ENCODE results near the gene NKAIN2.
"Not testable (repeated sequence)": the region's sequence is repeated elsewhere in the genome, so short reads cannot be mapped to it uniquely, and the experiment has no call there.

NKAIN2 gene

GRCh38 chr6:123972600-123973294, 169.1 kb downstream of the NKAIN2 start:
- no peak for DNase-seq

- no peak for DNase-seq
These were observed 176.6 kb downstream of the NKAIN2 start for GRCh38 chr6:123980311-123980710.

- no peak for DNase-seq
These were observed 183.3 kb downstream of the NKAIN2 start for GRCh38 chr6:123986938-123987337.

- peak; percentile 6 for DNase-seq
These were observed 186.3 kb downstream of the NKAIN2 start for GRCh38 chr6:123989918-123990317.

GRCh38 chr6:123990376-123990775, 186.7 kb downstream of the NKAIN2 start:
- DNase-seq = no peak

GRCh38 chr6:123994168-123994567, 190.5 kb downstream of the NKAIN2 start:
- no peak for DNase-seq

GRCh38 chr6:123994891-123995635, 191.4 kb downstream of the NKAIN2 start:
- no peak for DNase-seq

- DNase-seq = peak; percentile 54
These were observed 193.6 kb downstream of the NKAIN2 start for GRCh38 chr6:123997223-123997622.

GRCh38 chr6:124002377-124003081, 198.9 kb downstream of the NKAIN2 start:
- no peak for DNase-seq

GRCh38 chr6:124007266-124007665, 203.6 kb downstream of the NKAIN2 start:
- no peak for DNase-seq

- no peak for DNase-seq
These were observed 204.6 kb downstream of the NKAIN2 start for GRCh38 chr6:124008000-124008987.

- DNase-seq = no peak
These were observed 205.5 kb downstream of the NKAIN2 start for GRCh38 chr6:124008988-124009765.

GRCh38 chr6:124010574-124010973, 206.9 kb downstream of the NKAIN2 start:
- DNase-seq = no peak

GRCh38 chr6:124011180-124011579, 207.5 kb downstream of the NKAIN2 start:
- DNase-seq = no peak

GRCh38 chr6:124022051-124022450, 218.4 kb downstream of the NKAIN2 start:
- not testable (repeated sequence) for DNase-seq

GRCh38 chr6:124022641-124023040, 219.0 kb downstream of the NKAIN2 start:
- peak; percentile 75 for DNase-seq

- no peak for DNase-seq
These were observed 223.0 kb downstream of the NKAIN2 start for GRCh38 chr6:124026694-124027093.

GRCh38 chr6:124027392-124027791, 223.7 kb downstream of the NKAIN2 start:
- DNase-seq = no peak

- DNase-seq = no peak
These were observed 224.5 kb downstream of the NKAIN2 start for GRCh38 chr6:124028117-124028516.

- DNase-seq = no peak
These were observed 225.9 kb downstream of the NKAIN2 start for GRCh38 chr6:124029567-124029966.

GRCh38 chr6:124033501-124033900, 229.8 kb downstream of the NKAIN2 start:
- DNase-seq = no peak

GRCh38 chr6:124036384-124036783, 232.7 kb downstream of the NKAIN2 start:
- no peak for DNase-seq

All from NCI-H82 (cell line).